ENCODE results near the gene ALOX12B.

DNA sequence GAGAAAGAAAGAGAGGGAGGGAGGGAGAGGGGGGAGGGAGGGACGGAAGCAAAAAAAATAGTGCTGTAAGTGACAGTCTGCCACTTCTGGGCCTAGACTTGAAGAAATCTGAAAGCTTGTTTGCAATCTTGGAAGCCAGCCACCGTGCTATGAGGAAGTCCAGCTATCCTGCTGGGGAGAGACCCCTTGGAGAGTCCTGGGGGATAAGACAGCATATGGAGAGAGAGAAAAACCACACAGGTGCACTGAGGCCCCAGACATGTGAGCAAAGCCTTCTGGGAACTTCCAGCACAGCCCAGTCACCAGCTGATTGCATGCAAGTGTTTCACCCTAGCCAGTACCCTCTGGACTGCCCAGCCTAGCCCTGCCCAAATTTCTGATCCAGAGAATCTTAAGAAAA lies 12.6 kb upstream of the ALOX12B start:
- TF ChIP-seq, protein P1, sequence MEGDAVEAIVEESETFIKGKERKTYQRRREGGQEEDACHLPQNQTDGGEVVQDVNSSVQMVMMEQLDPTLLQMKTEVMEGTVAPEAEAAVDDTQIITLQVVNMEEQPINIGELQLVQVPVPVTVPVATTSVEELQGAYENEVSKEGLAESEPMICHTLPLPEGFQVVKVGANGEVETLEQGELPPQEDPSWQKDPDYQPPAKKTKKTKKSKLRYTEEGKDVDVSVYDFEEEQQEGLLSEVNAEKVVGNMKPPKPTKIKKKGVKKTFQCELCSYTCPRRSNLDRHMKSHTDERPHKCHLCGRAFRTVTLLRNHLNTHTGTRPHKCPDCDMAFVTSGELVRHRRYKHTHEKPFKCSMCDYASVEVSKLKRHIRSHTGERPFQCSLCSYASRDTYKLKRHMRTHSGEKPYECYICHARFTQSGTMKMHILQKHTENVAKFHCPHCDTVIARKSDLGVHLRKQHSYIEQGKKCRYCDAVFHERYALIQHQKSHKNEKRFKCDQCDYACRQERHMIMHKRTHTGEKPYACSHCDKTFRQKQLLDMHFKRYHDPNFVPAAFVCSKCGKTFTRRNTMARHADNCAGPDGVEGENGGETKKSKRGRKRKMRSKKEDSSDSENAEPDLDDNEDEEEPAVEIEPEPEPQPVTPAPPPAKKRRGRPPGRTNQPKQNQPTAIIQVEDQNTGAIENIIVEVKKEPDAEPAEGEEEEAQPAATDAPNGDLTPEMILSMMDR (IDR thresholded peaks at IDR 0.05) = no peak
- TF ChIP-seq POLR2A (IDR thresholded peaks at IDR 0.05) (no peak), EP300 (IDR thresholded peaks at IDR 0.05) (no peak)
